ENCODE results near the gene CTNNBL1. TPM values are rescaled to one million over a fixed set of nuclear protein-coding genes. Genes with fewer than 3 reads are reported as not detected.

Gene CTNNBL1
- total RNA-seq, 1 experiment from 2014 or later, result 71.2 TPM

- no peaks in the 10 kb centered on the region for H3K36me3 ChIP-seq (ENCODE audit: control insufficient read depth, insufficient read depth, low read length)
- H3K4me1 ChIP-seq (ENCODE audit: control insufficient read depth, insufficient read depth, low read length), result no peaks in the 10 kb centered on the region; the same call in 1 of the 2 replicates
- H3K9me3 ChIP-seq (ENCODE audit: control insufficient read depth, insufficient read depth, low read depth, low read length), result no peaks in the 10 kb centered on the region
- ChIA-PET POLR2A (no interaction called here), CTCF (no interaction called here)
- DNase-seq (ENCODE audit: low read depth, low spot score) (no peak), ATAC-seq (no peak)
- no peak overlapping the region for H3K27ac ChIP-seq (ENCODE audit: low read length)
- no peak overlapping the region for H3K4me3 ChIP-seq (ENCODE audit: low read depth in 2 of 2, low read length in 2 of 2)
- intact Hi-C loops (cut with micrococcal nuclease; ENCODE audit: unreplicated experiment) (no loop called here), in situ Hi-C loops (cut with HindIII; ENCODE audit: low pct_unique_long_range_greater_than_20kb, low sequenced_read_pairs) (no loop called here)
- peaks cover 5% of the 10 kb centered on the region for H3K27me3 ChIP-seq (ENCODE audit: control insufficient read depth, insufficient read depth, low read length)
- BruUV-seq (replicated peaks), result no TSS peak
- TF ChIP-seq SIN3A (IDR thresholded peaks at IDR 0.05; ENCODE audit: borderline replicate concordance, insufficient read depth, low read depth, low read length) (no peak), POLR2AphosphoS5 (IDR thresholded peaks at IDR 0.05; ENCODE audit: low read depth, low read length) (no peak), CTCF (IDR thresholded peaks at IDR 0.05) (no peak)
Observed at GRCh38 chr20:37673444-37673843, 20.4 kb upstream of the CTNNBL1 start.

- no peak overlapping the region for H3K4me3 ChIP-seq (ENCODE audit: low read depth in 2 of 2, low read length in 2 of 2)
- no peak for DNase-seq (ENCODE audit: low read depth, low spot score)
- H3K9me3 ChIP-seq (ENCODE audit: control insufficient read depth, insufficient read depth, low read depth, low read length), result no peaks in the 10 kb centered on the region
- POLR2A ChIA-PET, result no interaction called here
- intact Hi-C loops (cut with micrococcal nuclease; ENCODE audit: unreplicated experiment) (no loop called here), in situ Hi-C loops (cut with HindIII; ENCODE audit: low pct_unique_long_range_greater_than_20kb, low sequenced_read_pairs) (no loop called here)
- no TSS peak for BruUV-seq (replicated peaks)
- H3K27ac ChIP-seq (ENCODE audit: low read length), result no peak overlapping the region
- TF ChIP-seq SIN3A (IDR thresholded peaks at IDR 0.05; ENCODE audit: borderline replicate concordance, insufficient read depth, low read depth, low read length), result no peak
- TF ChIP-seq REST (IDR thresholded peaks at IDR 0.05; ENCODE audit: insufficient read depth in 1 of 2, low read depth in 2 of 2, low read length in 1 of 2), result no peak
- no peak for TF ChIP-seq TCF7L2 (IDR thresholded peaks at IDR 0.05; ENCODE audit: low read depth, low read length)
- no peak for TF ChIP-seq CTCF (IDR thresholded peaks at IDR 0.05)
- TF ChIP-seq POLR2AphosphoS5 (IDR thresholded peaks at IDR 0.05; ENCODE audit: low read depth, low read length), result no peak
- H3K4me1 ChIP-seq (ENCODE audit: control insufficient read depth, insufficient read depth, low read length), result no peaks in the 10 kb centered on the region
- CTCF ChIA-PET, result no interaction called here
- no peaks in the 10 kb centered on the region for H3K36me3 ChIP-seq (ENCODE audit: control insufficient read depth, insufficient read depth, low read length)
- peaks cover 3% of the 10 kb centered on the region for H3K27me3 ChIP-seq (ENCODE audit: control insufficient read depth, insufficient read depth, low read length)
- ATAC-seq, result no peak
Observed at GRCh38 chr20:37676440-37676839, 17.4 kb upstream of the CTNNBL1 start.

Measured in Panc1 (cell line).